OCI-LY7 (cell line): ENCODE measurements around the gene PADI6. TPM values are rescaled to one million over a fixed set of nuclear protein-coding genes. Genes with fewer than 3 reads are reported as not detected.

Experiments
- BruUV-seq: library from RNA; stranded (reverse); fragments of 400-500 nt; replicated peaks from 2 replicates; lab custom pipeline; 2021; lab: Mats Ljungman, UMichigan
- CTCF ChIA-PET: fragments of 300-600 bp; sonication (Branson Sonifier 250); formaldehyde crosslinking; loops from one replicate; lab custom pipeline; 2022; ENCODE audit warnings: antibody characterized with exemption; ENCODE audit not compliant: unreplicated experiment; lab: Charles Lee
- POLR2A ChIA-PET: fragments of 300-600 bp; sonication (Branson Sonifier 250); formaldehyde crosslinking; loops from one replicate; lab custom pipeline; 2022; ENCODE audit warnings: antibody characterized with exemption; lab: Charles Lee
- DNase-seq: peaks from one replicate; pipeline ENCODE4 v3.0.0-alpha.2; 2015; ENCODE audit warnings: low spot score
- H2AFZ ChIP-seq: fragments of 200-600 bp; sonication (generic), shearing (Covaris generic); 2 replicates; pipeline ENCODE4 v1.6.1; 2014; ENCODE audit warnings: mild to moderate bottlenecking, antibody characterized with exemption, low read length, moderate library complexity
- H3K27ac ChIP-seq: fragments of 200-600 bp; sonication (generic); 2 replicates; pipeline ENCODE4 v1.5.1; 2014; ENCODE audit warnings: mixed run types, low read depth, mild to moderate bottlenecking, moderate library complexity, low read length, inconsistent platforms; ENCODE audit not compliant: poor library complexity, severe bottlenecking
- H3K36me3 ChIP-seq: fragments of 200-600 bp; sonication (generic); 2 replicates; pipeline ENCODE4 v1.6.1; 2014; ENCODE audit warnings: mild to moderate bottlenecking, antibody characterized with exemption, low read length, moderate library complexity, mixed read lengths; ENCODE audit not compliant: insufficient read depth
- H3K4me1 ChIP-seq: fragments of 200-600 bp; sonication (generic); 2 replicates; pipeline ENCODE4 v1.5.1; 2014; ENCODE audit warnings: mild to moderate bottlenecking, low read length; ENCODE audit not compliant: insufficient read depth, poor library complexity, severe bottlenecking
- H3K4me2 ChIP-seq: fragments of 200-600 bp; sonication (generic); 2 replicates; pipeline ENCODE4 v1.6.1; 2014; ENCODE audit warnings: mild to moderate bottlenecking, low read length
- H3K4me3 ChIP-seq: fragments of 200-600 bp; sonication (generic); 2 replicates; pipeline ENCODE4 v1.5.1; 2014; ENCODE audit warnings: mild to moderate bottlenecking, low read depth, low read length; ENCODE audit not compliant: poor library complexity, severe bottlenecking
- H3K79me2 ChIP-seq: fragments of 200-600 bp; sonication (generic); 2 replicates; pipeline ENCODE4 v1.6.1; 2016; ENCODE audit warnings: low read depth, mild to moderate bottlenecking, low read length, moderate library complexity, mixed read lengths; ENCODE audit not compliant: insufficient read depth
- H3K9me2 ChIP-seq: fragments of 200-600 bp; sonication (generic); 2 replicates; pipeline ENCODE4 v1.6.1; 2016; ENCODE audit warnings: mild to moderate bottlenecking, low read length, mixed read lengths; ENCODE audit not compliant: insufficient read depth
- H3K9me3 ChIP-seq: fragments of 200-600 bp; sonication (generic); 2 replicates; pipeline ENCODE4 v1.6.1; 2014; ENCODE audit warnings: mild to moderate bottlenecking, mixed run types, low read length, mixed read lengths
- H4K20me1 ChIP-seq: fragments of 200-600 bp; sonication (generic); 2 replicates; pipeline ENCODE4 v1.6.1; 2014; ENCODE audit warnings: mild to moderate bottlenecking, antibody characterized with exemption, low read length, moderate library complexity, mixed read lengths; ENCODE audit not compliant: insufficient read depth
- CTCF ChIP-seq: fragments of 200-600 bp; sonication (generic); conservative IDR thresholded peaks from 2 replicates; pipeline ENCODE4 v1.5.1; 2014; ENCODE audit warnings: mild to moderate bottlenecking, antibody characterized with exemption, low read length, moderate library complexity, mixed read lengths
- EZH2phosphoT487 ChIP-seq: fragments of 200-600 bp; sonication (generic); IDR thresholded peaks from 2 replicates; pipeline ENCODE4 v1.6.1; 2018; ENCODE audit warnings: low read depth, borderline replicate concordance, mild to moderate bottlenecking, mixed run types, antibody characterized with exemption, low read length, moderate library complexity, mixed read lengths
- intact Hi-C: fragments of 100-400 bp; cut with micrococcal nuclease; formaldehyde crosslinking; loops from one replicate; pipeline ENCODE4 v1.10.0; 2022; ENCODE audit not compliant: unreplicated experiment
- total RNA-seq, 2 experiments: library from RNA; depleted of rRNA in 1 of 2; stranded (reverse); fragments of >200 nt in 1 of 2; shearing (Covaris generic) in 1 of 2; gene quantifications; 2 replicates each; pipeline ENCODE4 v1.2.3, GENCODE V29; 2014 to 2022

The PADI6 gene
- total RNA-seq, 2 experiments from 2014 or later = not detected

GRCh38 chr1:17404034-17404684, 32.2 kb downstream of the PADI6 start:
- Histone ChIP-seq H3K79me2 (no peaks in the 10 kb centered on the region), H3K36me3 (peaks cover 33% of the 10 kb centered on the region), H4K20me1 (no peaks in the 10 kb centered on the region; the same call in 1 of the 2 replicates), H3K27ac (no peak overlapping the region), H3K4me1 (no peaks in the 10 kb centered on the region), H3K4me3 (no peak overlapping the region), H3K9me3 (no peaks in the 10 kb centered on the region), H3K9me2 (no peaks in the 10 kb centered on the region), H2AFZ (no peak overlapping the region), H3K4me2 (no peak overlapping the region)
- POLR2A ChIA-PET = no interaction called here
- DNase-seq = no peak
- intact Hi-C loops = no loop called here
- no TSS peak for BruUV-seq
- CTCF ChIA-PET = no interaction called here
- TF ChIP-seq EZH2phosphoT487 (no peak), CTCF (no peak)

GRCh38 chr1:17404820-17405219, 32.8 kb downstream of the PADI6 start:
- BruUV-seq = no TSS peak
- H3K4me1 ChIP-seq = no peaks in the 10 kb centered on the region
- H3K4me3 ChIP-seq = no peak overlapping the region
- intact Hi-C loops = no loop called here
- ChIA-PET CTCF (no interaction called here), POLR2A (no interaction called here)
- H3K9me2 ChIP-seq = no peaks in the 10 kb centered on the region
- H4K20me1 ChIP-seq = peaks cover 5% of the 10 kb centered on the region; the same call in 1 of the 2 replicates
- H3K36me3 ChIP-seq = peaks cover 40% of the 10 kb centered on the region
- no peaks in the 10 kb centered on the region for H3K9me3 ChIP-seq
- no peak for TF ChIP-seq CTCF
- no peak for TF ChIP-seq EZH2phosphoT487
- no peaks in the 10 kb centered on the region for H3K79me2 ChIP-seq
- H3K27ac ChIP-seq = no peak overlapping the region
- no peak for DNase-seq
- H3K4me2 ChIP-seq = no peak overlapping the region
- no peak overlapping the region for H2AFZ ChIP-seq
